ENCODE measurements around the gene ALS2. TPM values are rescaled to one million over a fixed set of nuclear protein-coding genes. Genes with fewer than 3 reads are reported as not detected.

ALS2 gene
- total RNA-seq, 1 experiment from 2014 or later = 56.1 TPM

GRCh38 chr2:201715459-201715858, 65.3 kb downstream of the ALS2 start:
- TF ChIP-seq CTCF (conservative IDR thresholded peaks at IDR 0.05; ENCODE audit: low read depth, low read length) (no peak), EZH2 (IDR thresholded peaks at IDR 0.05; ENCODE audit: borderline replicate concordance, low read depth, low read length, poor library complexity, severe bottlenecking) (no peak)
- ChIA-PET POLR2A (ENCODE audit: low non-redundant PET) (no interaction called here), CTCF (no interaction called here)
- DNase-seq (ENCODE audit: low spot score) = no peak
- intact Hi-C loops (cut with micrococcal nuclease; ENCODE audit: unreplicated experiment) = no loop called here
- H3K27ac ChIP-seq (ENCODE audit: low read depth, low read length, poor library complexity, severe bottlenecking) = no peak overlapping the region
- no peaks in the 10 kb centered on the region for H3K27me3 ChIP-seq (replicated peaks; ENCODE audit: insufficient read depth, low read depth, low read length, poor library complexity)
- peaks cover 8% of the 10 kb centered on the region for H3K4me1 ChIP-seq (ENCODE audit: insufficient read depth, low read length, poor library complexity, severe bottlenecking)
- peaks cover 47% of the 10 kb centered on the region for H3K36me3 ChIP-seq (ENCODE audit: insufficient read depth, low read length, poor library complexity, severe bottlenecking)
- H3K4me3 ChIP-seq (ENCODE audit: low read depth, low read length, poor library complexity, severe bottlenecking) = no peak overlapping the region
- H3K9me3 ChIP-seq (ENCODE audit: low read depth, low read length, poor library complexity, severe bottlenecking) = no peaks in the 10 kb centered on the region
- BruUV-seq (replicated peaks) = no TSS peak

- no peaks in the 10 kb centered on the region for H3K27me3 ChIP-seq (replicated peaks; ENCODE audit: insufficient read depth, low read depth, low read length, poor library complexity)
- ChIA-PET CTCF (no interaction called here), POLR2A (ENCODE audit: low non-redundant PET) (no interaction called here)
- no peak for DNase-seq (ENCODE audit: low spot score)
- peaks cover 31% of the 10 kb centered on the region for H3K4me1 ChIP-seq (ENCODE audit: insufficient read depth, low read length, poor library complexity, severe bottlenecking)
- no peaks in the 10 kb centered on the region for H3K9me3 ChIP-seq (ENCODE audit: low read depth, low read length, poor library complexity, severe bottlenecking)
- intact Hi-C loops (cut with micrococcal nuclease; ENCODE audit: unreplicated experiment) = no loop called here
- H3K27ac ChIP-seq (ENCODE audit: low read depth, low read length, poor library complexity, severe bottlenecking) = peak overlapping the region; percentile 53
- no peak overlapping the region for H3K4me3 ChIP-seq (ENCODE audit: low read depth, low read length, poor library complexity, severe bottlenecking)
- peaks cover 47% of the 10 kb centered on the region for H3K36me3 ChIP-seq (ENCODE audit: insufficient read depth, low read length, poor library complexity, severe bottlenecking)
- TF ChIP-seq EZH2 (IDR thresholded peaks at IDR 0.05; ENCODE audit: borderline replicate concordance, low read depth, low read length, poor library complexity, severe bottlenecking) = no peak
- no peak for TF ChIP-seq CTCF (conservative IDR thresholded peaks at IDR 0.05; ENCODE audit: low read depth, low read length)
- no TSS peak for BruUV-seq (replicated peaks)
Observed at GRCh38 chr2:201712726-201713125, 68.0 kb downstream of the ALS2 start.

GRCh38 chr2:201709747-201710146, 71.0 kb downstream of the ALS2 start:
- peak; percentile 65 for DNase-seq (ENCODE audit: low spot score)
- no peak overlapping the region for H3K4me3 ChIP-seq (ENCODE audit: low read depth, low read length, poor library complexity, severe bottlenecking)
- no peak for TF ChIP-seq EZH2 (IDR thresholded peaks at IDR 0.05; ENCODE audit: borderline replicate concordance, low read depth, low read length, poor library complexity, severe bottlenecking)
- no peak for TF ChIP-seq CTCF (conservative IDR thresholded peaks at IDR 0.05; ENCODE audit: low read depth, low read length)
- ChIA-PET POLR2A (ENCODE audit: low non-redundant PET) (no interaction called here), CTCF (no interaction called here)
- no peak overlapping the region for H3K27ac ChIP-seq (ENCODE audit: low read depth, low read length, poor library complexity, severe bottlenecking)
- H3K27me3 ChIP-seq (replicated peaks; ENCODE audit: insufficient read depth, low read depth, low read length, poor library complexity) = no peaks in the 10 kb centered on the region
- intact Hi-C loops (cut with micrococcal nuclease; ENCODE audit: unreplicated experiment) = no loop called here
- H3K36me3 ChIP-seq (ENCODE audit: insufficient read depth, low read length, poor library complexity, severe bottlenecking) = peaks cover 35% of the 10 kb centered on the region
- H3K4me1 ChIP-seq (ENCODE audit: insufficient read depth, low read length, poor library complexity, severe bottlenecking) = peaks cover 43% of the 10 kb centered on the region
- H3K9me3 ChIP-seq (ENCODE audit: low read depth, low read length, poor library complexity, severe bottlenecking) = no peaks in the 10 kb centered on the region
- no TSS peak for BruUV-seq (replicated peaks)

Measured in A673 (cell line).